Dermis lymphatic vessel endothelial cell (primary cell): ENCODE measurements around the gene CENPV. TPM values are rescaled to one million over a fixed set of nuclear protein-coding genes. Genes with fewer than 3 reads are reported as not detected.

Experiments
- total RNA-seq: library from RNA; depleted of rRNA; stranded (reverse); fragments of >200 nt; gene quantifications from 2 replicates; pipeline ENCODE4 v1.2.1, GENCODE V29; 2014

Gene CENPV
- 4.2 and 11.6 TPM in 2 replicates for total RNA-seq

GRCh38 chr17:16353317-16354174 lies at the start of gene CENPV:
Gene CENPV (minus strand): TSS chr17:16353469. CDS start chr17:16353436, 33 bp downstream.

GRCh38 chr17:16380640-16381495 lies 27.6 kb upstream of the CENPV start, which contains the start of gene UBB:
Gene UBB (plus strand): TSS chr17:16381091. CDS start chr17:16381908, 817 bp downstream.

Other genes starting within 250 kb of the CENPV start
- gene NCOR1, start 137.9 kb downstream of the CENPV start, total RNA-seq: 67.8 and 95.4 TPM in 2 replicates
- 9.4 and 11.2 TPM in 2 replicates for gene PIGL, start 136.3 kb downstream of the CENPV start, total RNA-seq
- gene UBB, start 27.6 kb upstream of the CENPV start, total RNA-seq: 2,428 and 2,958 TPM in 2 replicates
- gene TRPV2, start 62.1 kb upstream of the CENPV start, total RNA-seq: 9.3 and 28.2 TPM in 2 replicates
- gene LRRC75A, start 138.7 kb upstream of the CENPV start, total RNA-seq: 0.77 and 2.0 TPM in 2 replicates
- gene ZNF287, start 215.7 kb upstream of the CENPV start, total RNA-seq: 1.3 and 2.8 TPM in 2 replicates